GM19463 (cell line): ENCODE measurements around the gene NKX2-2.

ENCODE experiments used
- ATAC-seq: cut with Tn5 transposase; IDR thresholded peaks from one replicate; pipeline ENCODE4 v1.9.1; 2021; ENCODE audit warnings: mild to moderate bottlenecking, moderate library complexity; ENCODE audit not compliant: unreplicated experiment

NKX2-2 gene

GRCh38 chr20:21513881-21514540 lies at the start of gene NKX2-2:
NKX2-2 (minus strand) TSS chr20:21514064; CDS start chr20:21513669, 395 bp downstream.
- ATAC-seq, result no peak

GRCh38 chr20:21562656-21563055 lies 48.8 kb upstream of the NKX2-2 start:
- ATAC-seq, result no peak

- ATAC-seq, result peak; percentile 80
Measured at GRCh38 chr20:21559305-21559704, 45.4 kb upstream of the NKX2-2 start.

GRCh38 chr20:21557241-21558020 lies 43.6 kb upstream of the NKX2-2 start:
- ATAC-seq, result no peak

GRCh38 chr20:21556398-21556797 lies 42.5 kb upstream of the NKX2-2 start:
- ATAC-seq, result no peak

GRCh38 chr20:21555470-21556120 lies 41.7 kb upstream of the NKX2-2 start:
- ATAC-seq, result no peak

GRCh38 chr20:21554985-21555384 lies 41.1 kb upstream of the NKX2-2 start:
- no peak for ATAC-seq

GRCh38 chr20:21554376-21554890 lies 40.6 kb upstream of the NKX2-2 start:
- ATAC-seq, result no peak

- ATAC-seq, result no peak
Measured at GRCh38 chr20:21550587-21550986, 36.7 kb upstream of the NKX2-2 start.

GRCh38 chr20:21548390-21549035 lies 34.6 kb upstream of the NKX2-2 start:
- peak; percentile 88 for ATAC-seq

GRCh38 chr20:21546355-21546754 lies 32.5 kb upstream of the NKX2-2 start:
- ATAC-seq, result no peak

GRCh38 chr20:21539512-21539911 lies 25.6 kb upstream of the NKX2-2 start:
- ATAC-seq, result no peak

- no peak for ATAC-seq
Measured at GRCh38 chr20:21534886-21535285, 21.0 kb upstream of the NKX2-2 start.

GRCh38 chr20:21534453-21534852 lies 20.6 kb upstream of the NKX2-2 start:
- ATAC-seq, result no peak

- no peak for ATAC-seq
Measured at GRCh38 chr20:21529863-21530262, 16.0 kb upstream of the NKX2-2 start.

GRCh38 chr20:21528870-21529269 lies 15.0 kb upstream of the NKX2-2 start:
- no peak for ATAC-seq

GRCh38 chr20:21527908-21528307 lies 14.0 kb upstream of the NKX2-2 start:
- ATAC-seq, result no peak

- ATAC-seq, result no peak
Measured at GRCh38 chr20:21526776-21527175, 12.9 kb upstream of the NKX2-2 start.

- no peak for ATAC-seq
Measured at GRCh38 chr20:21523895-21524294, 10.0 kb upstream of the NKX2-2 start.

- no peak for ATAC-seq
Measured at GRCh38 chr20:21523281-21523868, 9.5 kb upstream of the NKX2-2 start.
